Measurements from ENCODE around the gene NUP62. TPM values are rescaled to one million over a fixed set of nuclear protein-coding genes. Genes with fewer than 3 reads are reported as not detected.
A peak's percentile ranks its signal among the peaks of the same experiment; 100 is the strongest.

The NUP62 gene
- total and polyA plus RNA-seq, 5 experiments from 2014 or later = 38.5 to 61.4 (median 53.9) TPM

- DNase-seq = no peak
- Mint-ChIP-seq H3K27me3 (no peaks in the 10 kb centered on the region), H3K4me1 (peaks cover 19 to 50% (median 31%) of the 10 kb centered on the region in 4 donors), H3K36me3 (peaks cover 0 to 54% (median 0%) of the 10 kb centered on the region in 3 donors), H3K4me3 (no peak overlapping the region), H3K9me3 (no peaks in the 10 kb centered on the region), H3K27ac (peak overlapping the region in 2 of 10 donors; percentile 37 to 80)
- POLR2A ChIA-PET = interaction anchor here (0.7 kb wide), 1 partner anchor 22 kb away, joined by 3 read pairs; no protein-coding TSS in a partner anchor
- ATAC-seq = no peak
Observed at GRCh38 chr19:49921871-49922795, 7.2 kb downstream of the NUP62 start.

- Mint-ChIP-seq H3K9me3 (no peaks in the 10 kb centered on the region), H3K36me3 (peaks cover 0 to 51% (median 0%) of the 10 kb centered on the region in 3 donors), H3K27ac (peak overlapping the region in 2 of 10 donors; percentile 11 to 41), H3K27me3 (no peaks in the 10 kb centered on the region), H3K4me1 (peaks cover 20 to 46% (median 35%) of the 10 kb centered on the region in 4 donors), H3K4me3 (no peak overlapping the region)
- no peak for DNase-seq
- ATAC-seq = no peak
- POLR2A ChIA-PET = no interaction called here
Observed at GRCh38 chr19:49920624-49921363, 8.5 kb downstream of the NUP62 start.

- Mint-ChIP-seq H3K27ac (peak overlapping the region in 3 of 10 donors; percentile 47 to 63 (median 59)), H3K27me3 (no peaks in the 10 kb centered on the region), H3K36me3 (peaks cover 4 to 59% (median 5%) of the 10 kb centered on the region in 3 donors), H3K4me3 (no peak overlapping the region), H3K9me3 (no peaks in the 10 kb centered on the region), H3K4me1 (peaks cover 26 to 38% (median 34%) of the 10 kb centered on the region in 4 donors)
- POLR2A ChIA-PET = no interaction called here
- ATAC-seq (no peak), DNase-seq (no peak)
Observed at GRCh38 chr19:49918089-49918488, 11.2 kb downstream of the NUP62 start.

DNA sequence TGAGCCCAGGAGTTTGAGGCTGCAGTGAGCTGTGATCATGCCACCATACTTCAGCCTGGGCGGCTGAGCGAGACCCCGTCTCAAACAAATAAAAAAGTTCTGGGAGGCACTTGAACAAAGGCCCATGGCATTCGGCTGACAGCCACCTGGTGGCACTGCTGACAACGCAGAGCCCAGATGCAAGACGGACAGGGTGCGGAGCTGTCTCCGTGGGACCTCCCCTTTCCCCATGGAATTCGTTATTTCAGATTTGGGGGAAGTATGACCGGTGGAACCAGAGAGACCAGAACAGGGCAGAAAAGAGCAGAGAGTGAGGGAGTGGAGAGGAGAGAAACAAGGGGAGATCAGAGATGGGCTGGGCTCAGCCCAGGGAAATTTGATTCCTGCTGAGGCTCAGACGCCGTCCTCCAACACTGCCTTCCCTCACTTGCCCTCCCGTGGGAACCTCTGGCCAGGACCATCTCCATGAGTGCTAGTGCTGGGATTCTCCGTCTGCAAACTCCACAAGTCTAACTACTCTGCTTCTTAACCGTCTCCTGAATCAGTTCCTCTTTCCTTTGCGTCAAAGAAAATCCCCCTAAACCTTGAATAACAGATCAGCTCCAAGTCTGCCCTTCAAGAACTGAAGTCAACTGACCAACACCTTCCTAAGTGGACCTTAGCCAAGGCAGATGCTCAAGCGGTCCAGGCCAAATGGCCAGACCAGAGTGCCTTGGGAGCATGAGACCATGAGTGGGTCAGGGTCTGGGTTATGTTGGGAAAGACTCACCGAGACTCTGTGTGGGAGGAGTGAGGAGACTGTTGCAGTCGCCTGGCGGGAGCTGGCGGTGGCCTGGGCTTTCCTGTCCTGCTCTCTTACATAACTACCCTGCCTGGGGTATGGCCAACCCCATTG, 12.2 kb downstream of the NUP62 start:
- H3K4me3 Mint-ChIP-seq = peak overlapping the region in 1 of 10 donors; percentile 46
- DNase-seq (no peak), ATAC-seq (no peak)
- POLR2A ChIA-PET = no interaction called here
- H3K27me3 Mint-ChIP-seq = no peaks in the 10 kb centered on the region
- peaks cover 4 to 64% (median 5%) of the 10 kb centered on the region in 3 donors for H3K36me3 Mint-ChIP-seq
- peak overlapping the region in 4 of 10 donors; percentile 19 to 66 (median 36) for H3K27ac Mint-ChIP-seq
- peaks cover 26 to 43% (median 34%) of the 10 kb centered on the region in 4 donors for H3K4me1 Mint-ChIP-seq
- no peaks in the 10 kb centered on the region for H3K9me3 Mint-ChIP-seq

DNA sequence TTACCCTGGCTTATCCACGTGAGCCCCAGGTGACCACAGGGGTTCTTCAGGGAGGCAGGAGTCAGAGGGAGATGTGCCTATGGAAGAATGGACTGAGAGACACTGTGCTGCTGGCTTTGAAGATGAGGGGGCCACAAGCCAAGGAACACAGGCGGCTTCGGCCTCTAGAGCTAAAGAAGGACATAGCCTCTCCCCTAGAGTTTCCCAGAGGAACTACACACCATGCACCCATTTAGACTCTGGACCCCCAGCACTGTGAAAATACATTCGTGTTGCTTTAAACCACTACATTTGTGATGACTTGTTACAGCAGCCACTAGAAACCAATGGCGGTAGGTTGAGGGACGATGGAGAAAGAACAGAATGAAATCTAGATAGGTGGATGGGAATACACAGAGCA, 14.0 kb downstream of the NUP62 start:
- Mint-ChIP-seq H3K27me3 (no peaks in the 10 kb centered on the region), H3K4me1 (peaks cover 16 to 45% (median 30%) of the 10 kb centered on the region in 4 donors), H3K4me3 (no peak overlapping the region), H3K9me3 (no peaks in the 10 kb centered on the region), H3K27ac (peak overlapping the region in 6 of 10 donors; percentile 38 to 76 (median 60)), H3K36me3 (peaks cover 4 to 59% (median 5%) of the 10 kb centered on the region in 3 donors)
- POLR2A ChIA-PET = interaction anchor here (0.6 kb wide), 1 partner anchor 799 kb away, joined by 4 read pairs; no protein-coding TSS in a partner anchor
- no peak for DNase-seq
- ATAC-seq = no peak

- no peak for DNase-seq
- Mint-ChIP-seq H3K9me3 (no peaks in the 10 kb centered on the region), H3K4me1 (peaks cover 13 to 43% (median 27%) of the 10 kb centered on the region in 4 donors), H3K27ac (peak overlapping the region in 2 of 10 donors; percentile 11 to 76), H3K4me3 (no peak overlapping the region), H3K36me3 (peaks cover 4 to 56% (median 5%) of the 10 kb centered on the region in 3 donors), H3K27me3 (no peaks in the 10 kb centered on the region)
- ATAC-seq = no peak
- POLR2A ChIA-PET = no interaction called here
Observed at GRCh38 chr19:49913720-49914119, 15.6 kb downstream of the NUP62 start.

GRCh38 chr19:49912965-49913685, 16.2 kb downstream of the NUP62 start:
- Mint-ChIP-seq H3K4me3 (no peak overlapping the region), H3K36me3 (peaks cover 4 to 56% (median 5%) of the 10 kb centered on the region in 3 donors), H3K27me3 (no peaks in the 10 kb centered on the region), H3K9me3 (no peaks in the 10 kb centered on the region), H3K27ac (peak overlapping the region in 3 of 10 donors; percentile 25 to 77 (median 34)), H3K4me1 (peaks cover 13 to 39% (median 27%) of the 10 kb centered on the region in 4 donors)
- no peak for DNase-seq
- POLR2A ChIA-PET = no interaction called here
- no peak for ATAC-seq

DNA sequence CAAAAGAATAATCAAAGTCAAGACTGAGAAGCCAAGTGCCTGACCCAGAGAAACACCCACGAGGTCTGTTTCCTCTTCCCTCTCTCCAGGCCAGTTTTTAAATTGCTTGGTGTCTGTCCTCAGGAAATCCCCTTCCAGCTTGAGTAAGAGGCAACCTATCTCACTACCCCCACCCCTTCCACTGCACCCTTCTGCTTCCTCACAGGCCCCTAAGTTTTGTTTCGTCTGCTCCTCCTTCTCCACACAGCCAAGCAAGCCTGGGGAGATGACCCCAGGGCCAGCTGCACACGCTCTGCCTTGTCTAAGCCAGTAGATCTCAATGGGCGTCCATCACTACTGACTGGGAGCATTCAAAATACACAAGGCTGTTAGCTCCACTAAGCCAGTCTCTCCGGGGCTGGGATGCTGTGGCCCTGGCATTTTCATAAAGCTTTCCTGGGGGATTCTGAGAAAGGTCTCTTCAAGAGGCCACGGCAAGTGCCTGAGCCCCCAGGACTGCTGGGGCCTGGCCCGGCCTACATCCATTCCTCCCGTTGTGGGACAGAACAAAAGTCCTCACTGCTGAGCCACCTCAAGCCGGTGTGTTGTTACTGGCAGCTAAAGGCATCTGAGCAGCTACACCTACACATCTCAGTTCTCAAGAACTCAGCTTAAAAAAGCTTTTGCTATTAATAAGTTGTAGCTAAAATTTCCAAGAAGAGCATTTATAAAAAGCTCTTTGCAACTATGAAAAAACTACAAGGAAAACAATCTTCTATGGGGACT, 17.7 kb downstream of the NUP62 start:
- POLR2A ChIA-PET = interaction anchor here (0.6 to 0.8 kb wide), 2 partner anchors 15 to 18 kb away, joined by 5 read pairs; partner anchors contain the start of gene NUP62
- Mint-ChIP-seq H3K27me3 (no peaks in the 10 kb centered on the region), H3K36me3 (peaks cover 4 to 59% (median 5%) of the 10 kb centered on the region in 3 donors), H3K4me3 (no peak overlapping the region), H3K9me3 (no peaks in the 10 kb centered on the region), H3K4me1 (peaks cover 12 to 33% (median 25%) of the 10 kb centered on the region in 4 donors), H3K27ac (peak overlapping the region; percentile 49 to 93 (median 84))
- DNase-seq = no peak
- ATAC-seq = no peak

GRCh38 chr19:49910179-49910578, 19.1 kb downstream of the NUP62 start:
- ATAC-seq (no peak), DNase-seq (no peak)
- POLR2A ChIA-PET = no interaction called here
- Mint-ChIP-seq H3K27ac (peak overlapping the region in 4 of 10 donors; percentile 60 to 86 (median 80)), H3K4me3 (no peak overlapping the region), H3K27me3 (no peaks in the 10 kb centered on the region), H3K4me1 (peaks cover 8 to 44% (median 25%) of the 10 kb centered on the region in 4 donors), H3K36me3 (peaks cover 0 to 54% (median 2%) of the 10 kb centered on the region in 3 donors), H3K9me3 (no peaks in the 10 kb centered on the region)

- no peak for DNase-seq
- Mint-ChIP-seq H3K27ac (peak overlapping the region in 2 of 10 donors; percentile 25 to 33), H3K4me3 (no peak overlapping the region), H3K36me3 (peaks cover 0 to 42% (median 0%) of the 10 kb centered on the region in 3 donors), H3K27me3 (no peaks in the 10 kb centered on the region), H3K4me1 (peaks cover 5 to 45% (median 25%) of the 10 kb centered on the region in 4 donors), H3K9me3 (no peaks in the 10 kb centered on the region)
- POLR2A ChIA-PET = interaction anchor here (0.6 kb wide), 1 partner anchor 278 kb away, joined by 4 read pairs; no protein-coding TSS in a partner anchor
- ATAC-seq = no peak
Observed at GRCh38 chr19:49908480-49909420, 20.6 kb downstream of the NUP62 start.

All from naive thymus-derived CD8-positive, alpha-beta T cell (primary cell).